GM21825 (cell line): ENCODE results near the gene TMEM239.
"Not testable (repeated sequence)": the region's sequence is repeated elsewhere in the genome, so short reads cannot be mapped to it uniquely, and the experiment has no call there.

Experiments
- ATAC-seq: cut with Tn5 transposase; IDR thresholded peaks from one replicate; pipeline ENCODE4 v1.9.1; 2021; ENCODE audit warnings: mild to moderate bottlenecking, moderate library complexity; ENCODE audit not compliant: unreplicated experiment

The TMEM239 gene

DNA sequence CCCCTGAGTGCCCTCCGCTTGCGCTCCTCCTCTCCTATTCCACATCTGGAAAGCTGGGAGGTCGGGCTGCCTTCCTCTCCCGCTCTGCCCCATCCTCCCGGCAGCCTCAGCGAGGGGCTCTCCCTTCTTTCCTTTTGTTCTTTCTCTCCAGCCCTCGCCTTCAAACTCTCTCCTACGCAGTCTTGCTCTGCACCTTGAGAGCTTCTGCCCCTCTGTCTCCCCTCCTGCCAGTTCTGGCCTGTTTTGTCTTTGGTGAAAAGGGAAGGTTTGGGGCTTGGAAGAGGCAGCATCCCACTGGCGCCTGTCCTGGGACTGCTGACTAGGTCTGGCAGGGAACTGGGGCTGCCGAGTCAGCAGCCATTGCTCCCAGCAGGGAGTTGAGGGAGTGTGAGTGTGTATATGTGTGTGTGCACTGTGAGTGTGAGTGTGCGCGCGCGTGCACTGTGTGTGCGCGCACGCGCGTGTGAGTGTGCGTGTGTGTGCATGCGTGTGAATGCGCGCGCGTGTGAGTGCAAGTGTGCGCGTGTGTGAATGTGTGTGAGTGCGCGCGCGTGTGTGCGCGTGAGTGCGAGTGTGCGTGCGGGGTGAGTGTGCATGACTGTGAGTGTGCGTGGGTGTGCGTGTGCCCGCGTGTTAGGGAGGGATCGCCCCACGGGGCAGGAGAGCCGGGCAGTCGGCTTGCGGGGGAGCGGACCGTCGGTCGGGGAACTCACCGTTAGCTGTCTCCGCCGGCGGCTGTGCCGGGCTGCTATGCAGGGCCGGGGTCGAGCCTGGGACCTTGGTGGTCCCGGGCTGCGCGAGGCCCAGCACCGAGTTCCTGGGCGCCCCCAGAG, 16.3 kb upstream of the TMEM239 start:
- ATAC-seq: peak; percentile 18

DNA sequence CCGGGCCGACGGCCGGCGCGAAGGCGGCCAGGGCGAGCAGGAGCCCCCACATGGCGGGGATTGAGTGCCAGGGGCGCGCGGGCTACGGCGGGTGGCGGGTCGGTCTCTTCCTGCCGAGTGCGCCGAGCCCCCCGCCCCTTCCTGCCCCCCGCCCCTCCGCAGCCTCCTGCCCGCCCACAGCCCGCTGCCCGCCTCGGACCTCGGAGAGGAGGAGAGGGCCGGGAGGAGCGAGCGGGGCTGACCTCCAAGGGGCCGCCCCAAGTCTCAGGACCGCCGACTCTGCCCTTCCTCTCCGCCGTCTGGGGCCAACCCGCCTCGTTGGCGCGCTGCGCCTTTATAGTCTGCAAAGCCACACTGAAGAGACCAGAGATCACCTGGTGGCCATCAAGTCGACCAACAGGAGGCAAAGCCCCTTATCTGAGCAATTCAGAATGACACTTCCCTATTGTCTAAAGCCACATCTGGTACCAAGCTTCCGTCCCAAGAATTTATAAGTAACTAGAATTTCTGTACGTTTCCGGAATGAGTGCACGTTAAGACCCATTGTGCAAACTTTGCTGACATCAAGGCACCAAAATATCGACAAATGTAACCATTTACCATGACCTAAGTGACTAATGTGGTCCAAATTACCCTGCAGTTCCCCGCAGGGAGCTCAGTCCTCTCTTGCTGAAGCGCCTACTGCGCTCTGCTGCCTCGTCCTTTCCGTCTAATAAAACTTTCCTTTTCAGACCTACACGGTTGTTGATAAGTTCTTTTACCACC, 15.5 kb upstream of the TMEM239 start, which contains the start of gene CPXM1:
Gene CPXM1 (minus strand): TSS at position 107 of the 765 bp plus-strand sequence. CDS start 55 bp downstream, at position 52.
- peak; percentile 63 for ATAC-seq

DNA sequence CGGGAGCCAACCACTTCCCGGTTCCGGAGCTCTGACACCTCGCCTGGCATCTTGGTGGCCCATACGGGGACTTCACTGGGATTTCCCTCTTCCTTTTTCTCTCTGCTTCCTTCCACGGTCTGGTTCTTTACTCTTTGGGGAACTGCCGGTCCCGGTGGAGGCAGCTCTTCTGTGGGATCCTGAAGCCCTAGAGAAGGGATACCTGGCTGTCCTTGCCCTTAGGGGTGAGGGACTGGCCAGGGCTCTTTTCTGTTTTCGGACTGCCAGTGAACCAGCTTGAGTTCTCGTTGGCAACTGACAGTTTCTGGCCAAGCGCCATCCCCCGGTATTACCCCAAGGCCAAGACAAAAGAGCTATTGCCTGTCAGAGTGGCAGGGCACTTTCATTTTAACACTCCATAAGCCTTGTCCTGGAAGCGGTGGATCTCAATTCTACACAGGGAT, 14.9 kb upstream of the TMEM239 start:
- no peak for ATAC-seq

- no peak for ATAC-seq
Observed at GRCh38 chr20:2804041-2804828, 11.9 kb upstream of the TMEM239 start.

- no peak for ATAC-seq
Observed at GRCh38 chr20:2804852-2805688, 11.1 kb upstream of the TMEM239 start.

GRCh38 chr20:2805689-2806350, 10.3 kb upstream of the TMEM239 start:
- no peak for ATAC-seq

- no peak for ATAC-seq
Observed at GRCh38 chr20:2806351-2806701, 9.8 kb upstream of the TMEM239 start.

DNA sequence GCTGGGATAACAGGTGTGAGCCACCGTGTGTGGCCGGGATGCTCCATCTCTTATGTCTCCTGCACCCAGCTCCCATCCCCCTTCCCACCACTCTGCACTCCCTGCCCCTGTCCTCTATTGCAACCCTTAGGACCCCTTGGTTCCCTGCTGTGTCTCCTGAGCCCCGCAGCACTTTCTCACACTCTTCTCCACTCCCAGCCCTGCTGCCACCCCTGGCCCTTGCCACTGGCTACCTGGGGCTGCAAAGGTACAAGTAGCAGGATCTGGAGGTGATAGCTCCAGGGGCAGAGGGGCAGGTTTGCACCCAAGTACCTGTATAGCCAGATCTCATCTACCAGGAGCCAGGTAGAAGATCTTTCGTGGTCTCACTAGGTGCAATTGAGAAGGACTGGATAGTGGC, 9.1 kb upstream of the TMEM239 start:
- ATAC-seq: no peak

DNA sequence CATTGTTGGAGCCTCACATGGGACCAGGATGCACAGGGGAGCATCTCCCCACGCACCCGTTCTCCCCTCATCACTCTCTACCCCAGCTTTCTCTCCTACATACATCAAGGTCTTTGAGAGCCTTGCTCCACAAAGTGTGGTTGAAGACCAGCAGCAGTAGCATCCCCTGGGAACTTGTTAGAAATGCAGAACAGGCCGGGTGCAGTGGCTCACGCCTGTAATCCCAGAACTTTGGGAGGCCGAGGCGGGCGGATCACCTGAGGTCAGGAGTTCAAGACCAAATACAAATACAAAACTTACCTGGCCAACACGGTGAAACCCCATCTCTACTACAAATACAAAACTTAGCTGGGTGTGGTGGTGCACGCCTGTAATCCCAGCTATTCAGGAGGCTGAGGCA, 8.2 kb upstream of the TMEM239 start:
- ATAC-seq: not testable (repeated sequence)

DNA sequence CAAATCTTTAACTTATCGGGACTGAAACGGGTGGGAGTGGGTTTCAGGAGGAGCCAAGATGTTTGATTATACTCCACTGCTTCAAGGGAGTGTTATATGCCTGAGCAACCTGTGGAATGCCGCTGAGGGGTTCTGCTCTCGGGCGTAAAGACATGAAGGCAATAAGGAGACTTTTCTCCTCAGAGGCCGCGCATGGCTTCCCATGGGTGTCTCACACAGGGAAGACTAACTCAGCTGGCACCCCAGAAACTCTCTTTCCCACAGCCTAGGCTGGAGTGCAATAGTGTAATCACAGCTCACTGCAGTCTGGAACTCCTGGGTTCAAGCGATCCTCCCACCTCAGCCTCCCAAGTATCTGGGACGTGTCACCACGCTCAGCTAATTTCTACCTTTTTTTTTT, 6.5 kb upstream of the TMEM239 start:
- ATAC-seq: no peak

DNA sequence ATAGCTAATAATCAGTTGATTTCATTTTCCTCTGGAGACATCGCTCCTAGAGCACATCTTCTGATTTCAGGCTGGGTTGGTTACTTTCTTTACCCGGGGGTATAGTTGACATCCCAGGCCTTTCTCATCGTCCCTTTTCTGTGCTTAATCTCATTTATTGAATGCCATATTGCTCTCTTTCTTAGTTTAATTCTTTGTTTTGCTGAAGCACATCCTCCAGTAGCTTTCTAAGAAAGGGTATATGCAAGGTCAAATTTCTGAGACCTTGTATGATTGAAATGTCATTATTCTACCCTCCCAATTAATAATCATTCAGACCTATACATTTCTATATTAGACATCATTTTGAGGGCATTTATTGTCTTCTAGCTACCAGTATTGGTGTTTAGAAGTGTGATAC, 4.0 kb upstream of the TMEM239 start:
- no peak for ATAC-seq

DNA sequence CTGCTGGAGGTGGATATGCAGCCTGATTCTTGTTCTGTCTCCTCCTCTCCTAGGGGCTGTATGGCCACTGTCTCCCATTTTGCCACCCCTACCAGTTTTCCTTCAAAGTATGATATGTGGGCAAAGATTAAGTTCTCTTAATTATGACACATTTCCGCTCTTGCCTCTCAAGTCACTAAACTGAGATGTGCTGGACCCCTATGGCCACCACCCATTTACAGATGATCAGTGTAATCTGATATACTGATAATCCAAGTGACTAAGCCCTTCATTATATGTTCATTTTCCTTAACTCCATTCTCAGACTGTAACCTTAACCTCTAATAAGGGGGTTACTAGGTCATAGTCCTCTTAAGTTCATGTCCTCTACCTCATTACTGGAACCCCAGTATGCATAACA, 2.1 kb upstream of the TMEM239 start:
- no peak for ATAC-seq

DNA sequence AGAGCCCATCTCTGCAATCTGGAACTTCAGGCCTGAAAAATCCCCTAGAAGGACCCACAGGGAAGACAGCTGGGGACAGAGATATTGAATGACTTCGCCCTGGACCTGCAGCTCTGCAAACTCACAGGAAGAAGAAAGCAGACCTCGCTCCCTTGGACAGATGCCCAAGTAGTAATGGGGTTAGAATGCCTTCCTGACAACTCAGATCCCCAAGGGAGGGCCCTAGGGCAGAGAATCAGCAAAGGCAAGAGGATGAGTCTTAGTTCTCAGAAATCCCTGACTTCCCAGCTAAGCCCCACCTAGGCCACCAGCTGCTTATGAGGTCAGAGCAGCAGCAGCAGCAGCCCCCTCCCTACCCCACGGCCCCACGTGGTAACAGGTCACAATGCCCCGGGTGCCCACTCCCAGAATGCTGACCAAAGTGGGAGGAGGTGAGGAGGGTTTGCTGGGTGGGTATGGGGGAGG, 1.5 kb upstream of the TMEM239 start, which contains the start of gene C20orf141:
Gene C20orf141 (plus strand): TSS at position 401 of the 465 bp plus-strand sequence. CDS start 198 bp downstream, outside the sequence.
- ATAC-seq: no peak

GRCh38 chr20:2815242-2815900, 793 bp upstream of the TMEM239 start:
- ATAC-seq: no peak

GRCh38 chr20:2816583-2817340, 598 bp downstream of the TMEM239 start:
- no peak for ATAC-seq

GRCh38 chr20:2817341-2817726, 1.2 kb downstream of the TMEM239 start:
- no peak for ATAC-seq

- ATAC-seq: no peak
Observed at GRCh38 chr20:2817891-2818595, 1.9 kb downstream of the TMEM239 start.
